ENCODE measurements around the gene NEDD4.

Gene NEDD4

GRCh38 chr15:55993111-55993803 lies at the start of gene NEDD4:
NEDD4 (minus strand) TSS chr15:55993612; CDS start chr15:55993555, 57 bp downstream.
- DNase-seq (ENCODE audit: low read depth), result peak; percentile 88
- TF ChIP-seq CTCF (IDR thresholded peaks at IDR 0.05; ENCODE audit: insufficient read depth, low read depth, low read length, missing control alignments), result peak; percentile 67
- H3K4me3 ChIP-seq (ENCODE audit: low read depth, low read length), result peak within 1 kb of the TSS; percentile 96

GRCh38 chr15:56042498-56042897 lies 49.1 kb upstream of the NEDD4 start:
- H3K4me3 ChIP-seq (ENCODE audit: low read depth, low read length), result no peak overlapping the region
- TF ChIP-seq CTCF (IDR thresholded peaks at IDR 0.05; ENCODE audit: insufficient read depth, low read depth, low read length, missing control alignments), result no peak
- no peak for DNase-seq (ENCODE audit: low read depth)

- no peak for DNase-seq (ENCODE audit: low read depth)
- H3K4me3 ChIP-seq (ENCODE audit: low read depth, low read length), result no peak overlapping the region
- TF ChIP-seq CTCF (IDR thresholded peaks at IDR 0.05; ENCODE audit: insufficient read depth, low read depth, low read length, missing control alignments), result no peak
Observed at GRCh38 chr15:56042031-56042430, 48.6 kb upstream of the NEDD4 start.

GRCh38 chr15:56040081-56041035 lies 46.9 kb upstream of the NEDD4 start:
- no peak for TF ChIP-seq CTCF (IDR thresholded peaks at IDR 0.05; ENCODE audit: insufficient read depth, low read depth, low read length, missing control alignments)
- H3K4me3 ChIP-seq (ENCODE audit: low read depth, low read length), result no peak overlapping the region
- no peak for DNase-seq (ENCODE audit: low read depth)

GRCh38 chr15:56038707-56039106 lies 45.3 kb upstream of the NEDD4 start:
- no peak overlapping the region for H3K4me3 ChIP-seq (ENCODE audit: low read depth, low read length)
- no peak for TF ChIP-seq CTCF (IDR thresholded peaks at IDR 0.05; ENCODE audit: insufficient read depth, low read depth, low read length, missing control alignments)
- DNase-seq (ENCODE audit: low read depth), result no peak

GRCh38 chr15:56038015-56038414 lies 44.6 kb upstream of the NEDD4 start:
- DNase-seq (ENCODE audit: low read depth), result no peak
- no peak overlapping the region for H3K4me3 ChIP-seq (ENCODE audit: low read depth, low read length)
- TF ChIP-seq CTCF (IDR thresholded peaks at IDR 0.05; ENCODE audit: insufficient read depth, low read depth, low read length, missing control alignments), result no peak
